ENCODE measurements around the gene CACNA1C.

CACNA1C gene

DNA sequence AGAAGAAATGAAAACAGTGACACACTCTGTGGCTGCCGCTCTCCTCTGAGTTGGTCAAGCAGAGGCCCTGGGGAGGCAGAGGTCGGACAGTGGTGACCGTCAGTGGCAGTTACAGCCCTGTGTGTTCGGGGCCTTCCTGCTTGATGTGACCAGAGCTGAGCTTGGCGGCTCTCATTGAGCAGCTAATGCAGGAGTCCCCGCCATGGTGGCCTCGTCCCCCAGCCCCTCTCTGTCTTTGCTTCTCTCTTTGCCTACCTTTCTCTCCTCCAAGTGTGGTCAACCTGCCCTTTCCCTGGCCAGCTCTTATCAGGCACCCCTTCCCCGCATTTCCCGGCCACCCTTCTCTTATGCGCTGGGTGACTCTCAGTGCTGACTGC, 362.8 kb downstream of the CACNA1C start:
- DNase-seq (ENCODE audit: low spot score), result no peak

DNA sequence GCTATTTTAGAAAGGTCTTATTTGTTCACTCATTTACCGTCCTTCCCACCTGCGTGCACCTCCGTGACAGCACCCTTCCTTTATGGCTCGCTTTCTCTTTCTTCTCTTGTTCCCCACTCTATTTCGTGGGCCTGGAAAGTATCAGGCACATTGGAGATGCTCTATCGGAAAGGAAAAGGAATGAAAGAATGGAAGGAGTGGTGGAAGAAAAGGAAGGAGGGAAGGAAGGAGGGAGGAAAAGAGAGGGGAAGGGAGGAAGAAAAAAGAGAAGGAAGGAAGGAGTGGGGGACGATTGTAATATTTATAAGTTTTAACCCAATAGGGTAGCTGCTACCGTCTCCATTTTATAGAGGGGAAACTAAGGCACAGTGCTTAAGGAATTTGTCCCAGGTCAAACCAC, 363.4 kb downstream of the CACNA1C start:
- no peak for DNase-seq (ENCODE audit: low spot score)

DNA sequence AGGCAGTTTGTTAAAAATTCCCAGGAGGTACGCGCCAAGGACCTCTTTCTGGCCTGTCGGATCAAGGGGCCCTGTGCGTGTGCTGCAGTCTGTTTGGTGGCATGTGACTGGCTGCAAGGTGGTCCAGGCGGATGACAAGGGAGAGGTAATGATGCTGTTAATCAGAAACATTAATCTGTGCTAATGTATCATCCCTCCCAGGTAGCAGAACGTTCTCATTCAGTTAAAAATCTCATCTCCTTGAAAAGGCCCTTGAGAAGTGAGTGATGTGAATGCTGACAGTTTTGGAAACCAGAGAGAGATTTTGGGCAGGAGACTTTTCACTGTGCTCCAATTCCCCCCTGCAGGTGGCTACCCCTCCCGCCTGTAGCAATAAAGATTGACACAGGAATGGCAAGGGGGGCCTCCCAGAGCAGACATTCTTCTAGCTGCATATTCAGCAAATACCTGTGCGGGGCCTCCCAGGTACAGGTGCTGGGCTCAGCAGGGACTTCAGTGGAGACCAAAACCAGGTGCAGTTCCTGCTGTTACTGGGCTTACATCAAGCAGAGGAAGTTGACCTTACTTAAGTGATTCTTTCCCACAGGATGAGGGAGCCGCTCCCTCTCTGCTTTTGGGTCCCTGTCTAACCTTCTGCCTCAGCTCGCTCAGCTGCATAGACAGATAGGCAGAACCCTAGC, 364.8 kb downstream of the CACNA1C start:
- DNase-seq (ENCODE audit: low spot score), result no peak

DNA sequence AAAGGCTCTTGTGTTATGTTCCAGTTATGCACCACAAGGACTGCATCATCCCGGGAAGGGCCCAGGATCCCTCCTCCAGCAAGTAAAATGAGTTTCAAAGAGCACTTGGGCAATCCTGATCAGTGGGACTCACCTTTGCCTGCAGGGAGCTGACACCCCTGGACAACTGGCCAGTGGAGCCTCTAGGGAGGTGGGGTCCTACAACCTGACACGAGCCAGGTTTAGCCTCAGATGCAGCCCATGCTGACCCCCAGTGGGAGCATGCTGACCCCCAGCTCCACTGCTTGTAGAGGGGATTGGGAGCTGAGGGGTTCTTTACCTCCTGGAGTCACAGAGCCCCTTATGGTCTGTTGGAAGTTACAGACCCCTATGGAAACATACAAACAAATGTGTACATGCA, 365.8 kb downstream of the CACNA1C start:
- DNase-seq (ENCODE audit: low spot score), result no peak

DNA sequence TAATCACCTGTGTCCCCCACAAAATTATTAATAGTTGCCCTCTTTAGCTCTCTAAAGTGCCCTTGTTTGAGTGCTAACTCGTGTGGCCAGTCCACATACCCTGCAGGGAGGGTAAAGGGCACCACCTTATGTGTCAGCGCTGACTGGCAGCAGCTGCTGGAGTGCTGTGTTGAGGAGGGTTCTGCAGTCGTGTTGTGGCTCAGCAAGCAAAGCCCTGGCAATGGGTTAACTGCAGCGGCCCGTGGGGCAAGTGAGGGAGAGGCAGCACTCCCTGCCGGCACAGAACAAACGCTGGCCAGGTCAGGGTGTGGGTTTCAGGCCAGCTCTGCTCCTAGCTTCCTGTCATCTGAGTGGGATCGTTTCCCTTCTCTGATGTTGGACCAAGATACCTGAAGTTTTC, 369.8 kb downstream of the CACNA1C start:
- DNase-seq (ENCODE audit: low spot score), result no peak

DNA sequence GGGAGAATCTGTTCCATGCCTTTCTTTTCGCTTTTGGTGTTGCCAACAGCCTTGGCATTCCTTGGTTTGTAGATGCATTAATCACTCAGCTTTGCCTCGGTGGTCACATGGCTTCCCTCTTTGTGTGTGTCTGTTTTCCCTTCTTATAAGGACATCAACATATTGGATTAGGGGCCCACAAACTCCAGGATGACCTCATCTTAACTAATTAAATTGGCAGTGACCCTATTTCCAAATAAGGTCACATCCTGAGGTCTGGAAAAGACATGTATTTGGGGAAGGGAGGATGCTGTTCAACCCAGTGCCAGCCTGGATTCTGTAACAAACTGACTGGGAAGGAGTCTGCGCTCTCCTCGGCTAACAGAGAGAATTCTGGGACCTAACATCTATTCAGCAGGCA, 376.2 kb downstream of the CACNA1C start:
- no peak for DNase-seq (ENCODE audit: low spot score)

DNA sequence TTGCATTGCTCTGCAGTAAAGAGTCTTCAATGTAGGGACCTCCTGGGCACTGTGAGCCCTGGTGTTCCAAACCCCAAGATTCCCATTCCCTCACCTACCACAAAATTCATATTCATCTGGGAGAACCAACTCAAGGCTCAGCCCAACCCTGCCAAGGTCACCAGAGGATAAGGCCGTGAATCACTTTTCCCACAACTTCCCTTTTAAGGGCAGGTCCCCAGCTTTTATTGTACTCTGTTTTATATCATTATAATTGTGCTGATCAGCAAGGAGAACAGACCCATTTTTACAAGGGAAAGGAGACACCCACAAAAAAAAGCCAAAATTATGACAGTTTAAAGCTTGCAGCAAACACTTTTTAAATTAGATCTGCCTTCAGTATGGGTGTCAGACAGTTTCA, 379.0 kb downstream of the CACNA1C start:
- DNase-seq (ENCODE audit: low spot score), result no peak

DNA sequence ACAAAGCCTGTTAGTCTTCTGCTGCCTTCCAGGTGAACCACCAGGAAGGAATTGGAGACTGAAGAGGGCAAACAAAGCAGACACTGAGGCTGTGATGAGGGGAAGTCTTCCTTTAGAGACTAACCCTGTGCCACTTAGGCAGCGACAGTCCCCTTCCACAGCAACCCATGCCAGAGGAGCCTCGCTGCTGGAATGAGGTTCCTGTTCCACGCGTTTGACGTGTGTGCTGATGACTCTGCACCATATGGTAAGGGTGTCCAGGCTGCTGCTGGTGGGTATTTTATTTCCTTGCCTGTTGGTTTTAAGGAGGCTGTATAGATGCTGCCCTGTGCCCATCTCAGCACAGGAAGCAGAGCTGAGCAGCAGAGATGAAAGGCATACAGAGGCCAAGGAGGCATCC, 380.1 kb downstream of the CACNA1C start:
- no peak for DNase-seq (ENCODE audit: low spot score)

DNA sequence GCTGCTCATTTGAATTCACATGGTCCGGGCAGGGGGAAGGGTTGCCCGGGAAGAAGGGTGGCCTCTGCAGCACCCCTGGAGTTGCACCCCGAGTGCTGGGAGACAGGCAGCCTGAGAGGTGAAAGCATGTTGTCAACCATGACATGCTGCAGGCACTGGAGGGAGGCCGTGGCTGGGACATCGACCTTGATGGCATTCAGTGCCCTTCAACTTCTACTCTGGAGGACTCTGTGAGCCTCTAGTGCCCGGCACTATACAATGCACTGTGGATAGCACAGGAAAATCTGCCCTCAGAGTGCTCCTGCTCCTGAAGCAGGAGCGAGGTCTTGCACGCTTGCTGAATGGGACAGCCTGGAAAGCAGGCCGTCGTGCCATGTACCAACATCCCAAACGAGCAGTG, 382.7 kb downstream of the CACNA1C start:
- no peak for DNase-seq (ENCODE audit: low spot score)

DNA sequence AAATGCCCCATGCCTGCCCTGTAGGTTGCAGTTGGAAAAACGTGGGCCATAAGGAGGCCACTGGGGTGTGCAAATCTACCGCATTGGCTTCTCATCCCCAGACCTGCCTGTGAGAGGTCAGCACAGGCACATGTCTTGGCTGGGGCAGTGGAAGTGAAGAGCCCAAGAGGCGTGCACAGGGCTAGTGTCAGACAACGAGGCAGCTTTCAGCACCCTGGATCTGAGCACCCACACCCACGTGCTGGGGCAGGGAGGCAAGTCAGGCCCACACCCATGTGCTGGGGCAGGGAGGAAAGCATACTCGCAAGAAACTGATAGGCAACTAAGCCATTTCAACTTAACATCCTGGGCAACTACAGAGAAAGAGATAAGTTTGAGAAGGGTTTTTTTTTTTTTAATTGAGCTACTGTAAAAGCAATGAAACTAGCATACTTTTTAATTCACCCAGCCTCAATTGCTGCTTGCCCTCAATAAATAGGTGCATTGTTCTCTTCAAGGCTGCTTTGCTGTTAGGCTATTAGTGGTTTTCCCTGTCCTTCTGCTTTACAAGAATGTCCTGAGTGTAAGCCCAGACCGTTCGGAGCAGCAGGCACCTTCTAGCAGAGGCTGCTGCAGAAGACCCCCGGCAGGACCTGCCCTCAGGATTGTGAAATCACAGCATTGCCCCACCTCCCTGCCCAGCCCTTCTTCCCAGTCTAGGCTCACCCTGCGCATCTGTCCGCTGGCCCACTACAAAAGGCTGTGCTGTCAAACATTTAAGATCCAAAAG, 386.7 kb downstream of the CACNA1C start:
- DNase-seq (ENCODE audit: low spot score), result no peak

DNA sequence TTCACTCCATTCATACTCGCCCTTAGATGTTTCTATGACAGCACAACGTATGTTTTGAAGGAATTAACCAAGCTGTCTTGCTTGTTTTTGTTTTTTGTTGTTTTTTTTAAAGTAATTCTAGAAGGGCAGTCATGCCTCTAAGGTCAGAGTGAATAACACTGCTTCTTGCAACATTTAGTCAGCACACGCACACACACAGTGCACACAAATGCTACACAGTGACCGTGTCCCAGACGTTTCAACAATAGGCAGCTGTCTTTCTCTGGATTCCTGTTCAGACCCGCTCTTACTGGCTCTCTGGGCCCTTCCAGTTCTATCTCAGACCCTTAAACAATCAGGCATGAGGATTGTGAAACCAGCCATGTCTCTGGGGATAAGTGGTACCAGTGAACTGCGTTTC, 391.0 kb downstream of the CACNA1C start:
- DNase-seq (ENCODE audit: low spot score), result no peak

DNA sequence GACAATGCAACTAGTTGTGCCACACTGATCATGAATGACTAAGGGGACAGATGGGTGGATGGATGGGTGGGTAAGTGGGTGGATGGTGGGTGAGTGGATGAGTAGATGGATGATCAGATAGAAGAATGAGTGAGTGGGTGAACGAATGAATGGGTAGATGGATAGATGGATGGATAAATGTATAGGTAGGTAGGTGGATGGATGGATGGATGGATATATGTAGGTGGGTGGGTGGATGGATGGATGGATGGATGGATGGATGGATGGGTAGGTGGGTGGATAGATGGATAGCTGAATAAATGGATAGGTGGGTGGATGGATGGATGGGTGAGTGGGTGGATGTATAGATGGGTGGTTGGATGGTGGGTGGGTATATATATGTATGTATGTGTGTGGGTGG, 393.2 kb downstream of the CACNA1C start:
- DNase-seq (ENCODE audit: low spot score), result no peak

DNA sequence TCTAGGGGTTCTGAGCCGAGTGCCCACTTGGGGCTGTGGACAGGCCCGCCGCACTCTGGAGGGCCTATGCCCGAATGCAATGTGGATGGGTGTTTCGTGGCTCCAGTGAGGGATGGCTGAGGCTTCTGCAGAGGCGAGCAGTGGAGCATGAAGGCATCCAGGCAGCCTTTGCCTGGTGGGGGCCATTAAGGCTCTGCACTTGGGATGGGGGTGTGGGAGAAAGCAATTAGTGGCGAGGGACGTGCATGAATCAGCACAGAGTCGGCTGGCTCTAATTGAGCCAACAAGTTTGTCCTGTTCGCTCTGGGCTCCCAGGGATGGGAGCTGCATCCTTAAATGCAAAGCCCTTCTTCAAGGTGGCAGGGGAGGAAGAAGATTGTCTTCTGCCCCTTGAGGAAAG, 395.1 kb downstream of the CACNA1C start:
- DNase-seq (ENCODE audit: low spot score), result no peak

DNA sequence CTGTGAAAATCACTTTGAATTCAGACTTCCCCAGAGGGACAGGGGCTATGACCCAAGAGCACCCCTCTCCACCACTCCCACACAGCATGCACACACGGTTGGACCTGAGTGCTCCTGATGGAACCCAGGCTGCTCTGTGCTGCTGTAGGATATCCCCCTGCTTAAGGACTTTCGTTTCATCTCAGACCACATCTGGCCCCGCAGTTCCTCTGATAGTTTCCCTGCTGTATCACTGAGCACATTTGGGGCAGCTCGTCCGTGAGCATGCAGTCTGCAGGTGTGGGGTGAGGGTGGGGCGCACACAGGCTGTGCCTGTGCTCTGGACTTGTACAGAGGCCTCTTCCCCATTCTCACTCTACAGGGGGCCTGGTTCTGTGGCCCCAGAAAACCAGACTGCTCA, 396.8 kb downstream of the CACNA1C start:
- DNase-seq (ENCODE audit: low spot score), result no peak

DNA sequence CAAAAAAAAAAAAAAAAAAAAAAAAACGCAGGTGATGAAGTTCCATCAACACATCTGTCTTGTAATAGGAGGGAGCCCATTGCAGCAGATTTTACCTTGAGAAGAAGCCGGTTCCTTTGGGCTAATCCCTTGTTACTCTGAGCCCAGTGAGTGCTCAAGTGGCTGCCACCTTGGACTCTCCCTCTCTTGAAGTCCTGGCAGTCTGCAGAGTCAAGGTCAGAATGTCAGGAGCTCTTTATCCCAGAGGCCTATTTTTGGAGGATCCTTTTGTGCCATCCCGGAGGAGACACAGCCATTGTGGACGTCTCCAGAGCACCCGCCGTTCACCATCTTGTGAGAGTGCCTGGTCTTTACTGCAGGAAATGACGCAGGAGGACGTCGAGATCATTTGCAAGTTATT, 397.8 kb downstream of the CACNA1C start:
- DNase-seq (ENCODE audit: low spot score), result no peak

DNA sequence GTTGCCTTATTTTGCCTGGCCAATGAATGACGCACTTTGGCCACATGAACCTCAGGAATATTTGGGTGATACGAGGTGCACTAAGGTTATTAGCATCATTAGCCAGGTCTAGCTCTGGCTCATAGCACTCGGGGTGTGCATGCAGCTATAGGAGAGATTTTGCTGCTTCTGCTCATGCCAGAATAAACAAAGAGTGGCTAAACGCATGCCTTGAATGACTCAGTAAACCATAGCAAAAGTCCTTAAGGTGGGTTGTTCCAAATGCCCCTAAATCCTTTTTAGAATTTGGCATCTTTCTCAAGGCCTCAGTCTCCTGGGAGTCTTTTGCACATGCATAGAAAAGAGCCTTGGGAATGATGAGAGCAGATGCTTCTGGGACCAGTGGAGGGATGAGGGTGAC, 398.2 kb downstream of the CACNA1C start:
- no peak for DNase-seq (ENCODE audit: low spot score)

DNA sequence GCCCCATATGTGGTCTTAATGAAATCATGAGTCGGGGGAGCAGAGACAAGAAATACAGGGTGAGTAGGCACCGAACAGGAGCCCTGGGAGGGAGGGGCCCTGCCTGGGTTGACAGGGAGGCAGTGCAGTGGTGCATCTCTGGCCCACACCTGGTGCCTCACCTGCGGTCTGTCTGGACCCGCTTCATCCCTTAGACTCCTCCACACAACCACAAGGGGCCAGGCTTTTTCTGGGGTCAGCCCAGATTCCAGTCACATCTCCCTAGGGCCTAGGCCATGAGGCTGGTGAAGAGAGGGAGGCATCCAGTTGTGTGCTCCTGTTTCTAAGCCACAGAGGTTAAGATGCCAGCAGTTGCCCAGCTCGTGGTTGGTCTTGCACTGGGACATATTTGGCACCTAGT, 398.7 kb downstream of the CACNA1C start:
- DNase-seq (ENCODE audit: low spot score), result no peak

DNA sequence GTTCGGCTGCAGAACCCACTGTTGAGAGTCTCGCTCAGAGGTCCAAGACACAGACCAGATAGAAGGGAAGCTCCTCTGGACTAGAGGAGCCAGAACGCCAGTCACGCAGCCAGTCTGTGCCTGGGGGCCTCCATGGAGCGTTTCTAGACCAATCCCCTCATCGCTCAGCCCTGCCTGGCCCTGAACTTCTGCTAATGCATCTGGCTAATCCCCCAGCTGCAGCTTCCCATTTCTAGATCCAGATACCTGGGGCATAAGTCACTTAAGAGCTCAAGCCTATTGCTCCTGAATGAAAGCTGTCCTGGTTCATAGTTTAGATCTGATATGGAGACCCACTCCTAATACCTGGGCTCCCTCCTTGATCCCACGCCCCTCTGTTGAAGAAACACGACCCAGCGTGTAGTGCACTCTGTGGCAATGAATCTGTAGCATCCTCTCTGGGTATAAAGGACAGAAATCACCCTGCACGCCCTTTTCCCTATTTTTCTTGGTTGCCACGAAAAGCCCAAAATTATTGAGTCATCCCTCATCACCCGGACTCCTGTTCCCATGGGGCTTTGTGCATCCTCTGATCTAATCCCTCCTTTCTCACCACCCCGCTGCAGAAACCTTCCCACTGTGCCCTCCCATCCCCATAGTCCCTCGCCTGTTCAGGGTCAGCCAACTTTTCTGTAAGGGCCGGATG, 400.4 kb downstream of the CACNA1C start:
- no peak for DNase-seq (ENCODE audit: low spot score)

DNA sequence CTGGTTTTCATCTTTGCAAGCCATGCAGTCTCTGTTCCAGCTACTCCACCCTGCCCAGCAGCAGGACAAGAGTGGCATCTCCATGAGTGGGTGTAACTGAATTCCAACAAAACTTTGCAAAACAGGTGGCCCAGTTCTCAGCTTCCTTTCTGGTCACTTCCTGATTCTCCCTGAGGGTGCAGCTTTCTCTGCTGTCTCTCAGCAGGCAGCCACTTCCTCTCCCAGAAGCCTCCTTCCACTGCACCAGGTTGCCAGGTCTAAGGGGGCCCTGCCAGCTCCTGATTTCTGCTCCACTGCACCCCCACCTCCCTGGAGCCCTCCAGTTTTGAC, 400.9 kb downstream of the CACNA1C start:
- no peak for DNase-seq (ENCODE audit: low spot score)

DNA sequence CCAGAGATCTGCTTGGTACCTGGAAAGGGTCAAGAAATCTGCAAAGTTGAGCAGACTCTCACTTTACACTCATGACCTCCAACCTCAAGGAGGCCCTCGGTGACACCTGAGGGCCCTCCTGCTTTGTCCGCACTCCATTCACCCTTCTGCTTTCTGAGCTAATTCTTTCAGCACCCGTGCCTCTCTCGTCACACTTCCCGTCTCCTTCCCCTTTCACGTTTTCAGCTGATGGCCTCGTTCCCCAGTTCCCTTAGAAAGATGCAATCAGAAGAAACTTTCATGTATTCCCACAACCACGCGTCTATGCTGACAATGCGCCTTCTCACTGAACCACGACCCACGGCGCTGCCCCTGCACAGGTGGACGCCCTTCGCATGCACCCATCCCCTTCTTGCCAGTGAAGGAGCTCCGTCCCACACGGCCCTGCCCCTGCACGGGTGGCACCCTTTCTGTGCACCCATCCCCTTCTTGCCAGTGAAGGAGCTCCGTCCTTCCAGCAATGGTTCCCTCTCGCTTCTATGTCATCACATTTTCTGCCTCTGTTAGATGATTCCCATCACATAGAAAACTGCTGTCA, 401.9 kb downstream of the CACNA1C start:
- DNase-seq (ENCODE audit: low spot score), result no peak

DNA sequence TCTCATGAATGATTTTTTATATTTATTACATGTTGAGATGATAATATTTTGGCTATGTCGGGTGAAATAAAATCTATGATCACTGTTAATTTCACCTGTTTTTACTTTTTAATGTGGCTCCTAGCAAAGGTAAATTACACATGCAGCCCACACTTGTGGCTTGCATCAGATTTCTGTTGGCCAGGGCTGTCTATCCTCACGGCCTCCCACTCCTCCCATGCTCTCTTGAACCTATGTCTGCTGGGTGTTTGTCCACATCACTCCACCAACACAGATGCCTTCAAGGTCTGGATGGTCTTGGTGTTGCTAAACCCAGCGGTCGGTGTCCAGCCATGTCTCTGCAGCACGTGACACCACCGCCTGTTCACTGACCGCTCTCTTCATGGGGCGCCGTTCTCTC, 402.6 kb downstream of the CACNA1C start:
- no peak for DNase-seq (ENCODE audit: low spot score)

DNA sequence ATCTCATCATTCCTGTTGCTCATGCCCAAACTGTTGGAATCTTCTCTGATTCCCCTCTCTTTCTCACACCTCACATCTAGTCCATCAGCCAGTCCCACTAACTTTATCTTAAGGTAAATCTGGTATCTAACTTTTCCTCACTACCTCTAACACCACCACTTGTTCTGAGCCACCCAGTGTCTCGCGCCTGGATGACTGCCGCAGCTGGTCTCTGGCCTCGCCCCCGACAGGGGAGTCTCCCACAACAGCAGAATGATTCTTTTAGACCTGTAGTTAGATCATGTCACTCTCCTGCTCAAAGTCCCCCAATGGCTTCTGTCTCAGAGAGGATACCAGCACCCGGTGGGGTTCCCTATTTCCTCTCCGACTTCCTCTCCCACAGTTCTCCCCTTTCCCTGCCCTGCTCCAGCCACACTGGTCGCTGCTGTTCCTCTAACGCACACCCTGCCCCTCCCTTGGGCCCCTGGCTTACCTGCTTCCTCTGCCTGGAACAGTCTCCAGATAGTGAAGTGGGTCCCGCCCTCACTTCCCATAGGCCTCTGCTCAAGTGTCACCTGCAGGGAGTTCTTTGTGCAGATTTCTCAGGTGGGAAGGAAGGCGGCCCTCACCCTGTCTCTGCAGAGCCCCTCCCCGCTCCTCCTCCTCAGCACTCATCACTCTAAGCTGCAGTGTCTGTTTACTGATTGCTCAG, 403.5 kb downstream of the CACNA1C start:
- DNase-seq (ENCODE audit: low spot score), result no peak

DNA sequence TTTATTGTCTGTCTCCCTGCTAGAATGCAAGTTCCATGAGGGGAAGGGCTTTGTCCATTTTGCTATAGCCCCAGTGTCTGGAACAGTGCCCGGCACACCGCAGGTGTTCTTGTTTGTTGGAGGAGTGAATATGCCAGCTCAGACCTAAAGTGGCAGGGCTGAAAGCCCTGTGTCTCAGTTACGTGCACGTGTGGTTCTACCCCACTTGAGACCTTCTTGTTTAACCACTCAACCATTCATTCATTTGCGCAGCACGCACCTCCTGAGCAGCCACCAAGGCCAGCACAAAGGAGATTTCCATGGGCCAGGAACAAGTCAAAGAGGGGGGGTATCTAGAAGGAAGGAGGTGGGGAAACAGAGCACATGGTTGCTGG, 404.0 kb downstream of the CACNA1C start:
- no peak for DNase-seq (ENCODE audit: low spot score)
